H1 (cell line): ENCODE measurements around the gene ACP4. TPM values are rescaled to one million over a fixed set of nuclear protein-coding genes. Genes with fewer than 3 reads are reported as not detected.

Experiments used
- CTCF ChIA-PET: fragments of 300-600 bp; sonication (Branson Sonifier 250); formaldehyde crosslinking; loops from one replicate; lab custom pipeline; 2021; ENCODE audit not compliant: partially characterized antibody; lab: Charles Lee
- POLR2A ChIA-PET: fragments of 300-600 bp; sonication (Branson Sonifier 250); formaldehyde crosslinking; loops from one replicate; lab custom pipeline; 2021; ENCODE audit warnings: inconsistent platforms; ENCODE audit not compliant: partially characterized antibody; lab: Charles Lee
- DNase-seq, 2 experiments: peaks; one replicate each; pipeline versions ENCODE4 v3.0.0 to v3.0.0-alpha.2; 2010 to 2022; ENCODE audit warnings: low spot score in 2 of 2, low read depth in 1 of 2, mixed read lengths in 1 of 2
- FAIRE-seq: peaks from 2 replicates; lab custom pipeline; 2011; peaks lifted over from hg19 to GRCh38; lab: Jason Lieb, UNC
- H2AFZ ChIP-seq: 2 replicates; pipeline ENCODE4 v1.8.1; 2012; ENCODE audit warnings: low read length, inconsistent platforms
- H2AK5ac ChIP-seq: 2 replicates; pipeline ENCODE4 v1.6.1; 2013; ENCODE audit warnings: low read depth, low read length
- H2BK120ac ChIP-seq: replicated peaks from 2 replicates; pipeline ENCODE3; 2013; ENCODE audit warnings: low read depth, low read length, inconsistent platforms
- H2BK12ac ChIP-seq: 2 replicates; pipeline ENCODE4 v1.6.1; 2013; ENCODE audit warnings: low read depth, low read length
- H2BK15ac ChIP-seq: 2 replicates; pipeline ENCODE4 v1.6.1; 2013; ENCODE audit warnings: low read length
- H2BK20ac ChIP-seq: 2 replicates; pipeline ENCODE4 v1.6.1; 2013; ENCODE audit warnings: low read length
- H2BK5ac ChIP-seq: 2 replicates; pipeline ENCODE4 v1.6.1; 2013; ENCODE audit warnings: low read depth, low read length
- H3K14ac ChIP-seq: 2 replicates; pipeline ENCODE4 v1.6.1; 2013; ENCODE audit warnings: inconsistent platforms; ENCODE audit not compliant: insufficient read length
- H3K18ac ChIP-seq: 2 replicates; pipeline ENCODE4 v1.6.1; 2013; ENCODE audit warnings: low read length; ENCODE audit errors: extremely low read depth
- H3K23ac ChIP-seq: 2 replicates; pipeline ENCODE4 v1.6.1; 2013; ENCODE audit warnings: inconsistent platforms; ENCODE audit not compliant: insufficient read length
- H3K23me2 ChIP-seq: 2 replicates; pipeline ENCODE4 v1.6.1; 2013; ENCODE audit warnings: low read depth, low read length
- H3K27ac ChIP-seq: 2 replicates; pipeline ENCODE4 v1.6.1; 2011; ENCODE audit warnings: low read depth, low read length, inconsistent platforms
- H3K27me3 ChIP-seq, 4 experiments: replicated peaks in 1 of 4; 1 replicate in 1 of 4; 2 replicates in 3 of 4; pipeline versions ENCODE4 v1.6.1 to v1.8.1; 2011 to 2013; ENCODE audit warnings: low read length in 3 of 4, mild to moderate bottlenecking in 3 of 4, inconsistent platforms in 2 of 4, mixed read lengths in 2 of 4, moderate library complexity in 1 of 4; ENCODE audit not compliant: control insufficient read depth in 3 of 4, insufficient read depth in 3 of 4; ENCODE audit errors: extremely low read depth in 1 of 4
- H3K36me3 ChIP-seq, 4 experiments: 2 replicates each; pipeline versions ENCODE4 v1.6.1 to v1.8.1; 2011 to 2013; ENCODE audit warnings: mild to moderate bottlenecking in 4 of 4, low read length in 3 of 4, moderate library complexity in 2 of 4, control low read depth in 1 of 4, inconsistent platforms in 1 of 4; ENCODE audit not compliant: insufficient read depth in 4 of 4, control insufficient read depth in 2 of 4
- H3K4ac ChIP-seq: replicated peaks from 2 replicates; pipeline ENCODE3; 2013; ENCODE audit warnings: low read length, low read depth, mixed read lengths, inconsistent platforms; ENCODE audit not compliant: insufficient read length
- H3K4me1 ChIP-seq, 4 experiments: replicated peaks in 1 of 4; 1 replicate in 1 of 4; 2 replicates in 3 of 4; pipeline versions ENCODE4 v1.6.1 to v1.8.1; 2011 to 2013; ENCODE audit warnings: low read length in 3 of 4, inconsistent platforms in 2 of 4, mixed read lengths in 1 of 4; ENCODE audit not compliant: insufficient read depth in 4 of 4, control insufficient read depth in 3 of 4
- H3K4me2 ChIP-seq, 2 experiments: 2 replicates each; pipeline versions ENCODE4 v1.6.1 to v1.8.1; 2011 to 2013; ENCODE audit warnings: low read depth in 2 of 2, low read length in 2 of 2, control low read depth in 1 of 2, inconsistent platforms in 1 of 2, mild to moderate bottlenecking in 1 of 2; ENCODE audit not compliant: insufficient read depth in 1 of 2
- H3K4me3 ChIP-seq, 4 experiments: fragments of 200-600, 300-600 bp in 1 of 4; sonication (generic), shearing (Covaris generic), sonication (Bioruptor Twin) in 1 of 4; 2 replicates each; pipeline versions ENCODE4 v1.5.1 to v1.8.1; 2011 to 2016; ENCODE audit warnings: low read length in 4 of 4, low read depth in 3 of 4, control low read depth in 2 of 4, inconsistent platforms in 2 of 4, mild to moderate bottlenecking in 2 of 4, mixed read lengths in 1 of 4, moderate library complexity in 1 of 4; ENCODE audit not compliant: insufficient read depth in 2 of 4; ENCODE audit errors: extremely low read depth in 1 of 4
- H3K56ac ChIP-seq: replicated peaks from 2 replicates; pipeline ENCODE3; 2013; ENCODE audit warnings: low read depth, mild to moderate bottlenecking, mixed read lengths, low read length, inconsistent platforms; ENCODE audit not compliant: insufficient read length
- H3K79me1 ChIP-seq: 2 replicates; pipeline ENCODE4 v1.6.1; 2013; ENCODE audit warnings: low read depth, low read length, control low read depth
- H3K79me2 ChIP-seq, 2 experiments: 2 replicates each; pipeline versions ENCODE4 v1.6.1 to v1.8.1; 2012 to 2013; ENCODE audit warnings: low read length in 2 of 2, mild to moderate bottlenecking in 2 of 2, inconsistent platforms in 1 of 2; ENCODE audit not compliant: insufficient read depth in 2 of 2, control insufficient read depth in 1 of 2
- H3K9ac ChIP-seq, 4 experiments: replicated peaks in 1 of 4; 1 replicate in 1 of 4; 2 replicates in 3 of 4; pipeline versions ENCODE4 v1.6.1 to v1.8.1; 2011 to 2013; ENCODE audit warnings: low read depth in 3 of 4, low read length in 3 of 4, control low read depth in 2 of 4, mild to moderate bottlenecking in 2 of 4, moderate library complexity in 2 of 4, inconsistent platforms in 1 of 4; ENCODE audit errors: extremely low read depth in 1 of 4
- H3K9me3 ChIP-seq, 2 experiments: 2 replicates each; pipeline versions ENCODE4 v1.6.1 to v1.8.1; 2012 to 2013; ENCODE audit warnings: mild to moderate bottlenecking in 2 of 2, moderate library complexity in 2 of 2, control low read depth in 1 of 2, inconsistent platforms in 1 of 2, low read depth in 1 of 2, low read length in 1 of 2, mixed read lengths in 1 of 2; ENCODE audit not compliant: insufficient read depth in 2 of 2
- H4K20me1 ChIP-seq, 2 experiments: replicated peaks in 1 of 2; 2 replicates each; pipeline versions ENCODE3 to v1.8.1; 2011 to 2013; ENCODE audit warnings: inconsistent platforms in 2 of 2, low read length in 2 of 2, mild to moderate bottlenecking in 1 of 2; ENCODE audit not compliant: insufficient read depth in 2 of 2, control insufficient read depth in 1 of 2
- H4K5ac ChIP-seq: 2 replicates; pipeline ENCODE4 v1.6.1; 2013; ENCODE audit warnings: low read length, low read depth, mixed read lengths, inconsistent platforms; ENCODE audit not compliant: insufficient read length
- H4K8ac ChIP-seq: 2 replicates; pipeline ENCODE4 v1.8.0; 2013; ENCODE audit warnings: mild to moderate bottlenecking, moderate library complexity, low read length, inconsistent platforms; ENCODE audit not compliant: insufficient read depth; ENCODE audit errors: extremely low read depth
- H4K91ac ChIP-seq: replicated peaks from 2 replicates; pipeline ENCODE3; 2013; ENCODE audit warnings: low read length, mixed read lengths, inconsistent platforms; ENCODE audit not compliant: insufficient read length
- CBX5 ChIP-seq: fragments of 300-800, 300-1000 bp; sonication (generic); IDR thresholded peaks from 2 replicates; pipeline ENCODE4 v1.7.1; 2016; ENCODE audit warnings: antibody characterized with exemption, low read length, low read depth
- CEBPB ChIP-seq: IDR thresholded peaks from 2 replicates; pipeline ENCODE4 v1.6.1; 2012; ENCODE audit warnings: low read depth, low read length
- FOSL1 ChIP-seq: IDR thresholded peaks from 2 replicates; pipeline ENCODE4 v1.6.1; 2011; ENCODE audit warnings: mild to moderate bottlenecking, low read depth, low read length, moderate library complexity; ENCODE audit not compliant: insufficient read depth
- HDAC2 ChIP-seq, 2 experiments: fragments of 300-600 bp in 1 of 2; sonication (generic) in 1 of 2; IDR thresholded peaks; 2 replicates each; pipeline ENCODE4 v1.6.1; 2011 to 2012; ENCODE audit warnings: low read depth in 2 of 2, low read length in 2 of 2, mild to moderate bottlenecking in 2 of 2, moderate library complexity in 2 of 2, borderline replicate concordance in 1 of 2, inconsistent platforms in 1 of 2
- HDAC6 ChIP-seq: IDR thresholded peaks from one replicate; pipeline ENCODE4 v1.7.1; 2012; ENCODE audit warnings: low read depth, mild to moderate bottlenecking, inconsistent platforms, low read length, moderate library complexity
- KDM4A ChIP-seq: IDR thresholded peaks from one replicate; pipeline ENCODE4 v1.7.1; 2012; ENCODE audit warnings: low read depth, mild to moderate bottlenecking, moderate library complexity, low read length, inconsistent platforms; ENCODE audit not compliant: severe bottlenecking
- WGBS, 2 experiments: shearing (Covaris generic) in 1 of 2; methylation state at CpG; one replicate each; pipeline versions ENCODE4 v1.1.6 to v1.1.7; 2013 to 2015; ENCODE audit warnings: low lambda C conversion rate in 2 of 2, mixed read lengths in 2 of 2, inconsistent platforms in 1 of 2, low coverage in 1 of 2, missing lambda C conversion rate in 1 of 2; ENCODE audit not compliant: insufficient replicate concordance in 2 of 2, insufficient coverage in 1 of 2, insufficient read length in 1 of 2; ENCODE audit errors: extremely low coverage in 1 of 2, missing lambda C conversion rate in 1 of 2; 5-methylcytosine and 5-hydroxymethylcytosine counted together
- polyA plus RNA-seq, 7 experiments: library from polyadenylated mRNA; depleted of rRNA in 3 of 7; stranded (reverse) in 5 of 7; unstranded in 2 of 7; fragments of >200 nt in 5 of 7; fragments of 200-250 nt in 2 of 7; gene quantifications; 1 replicate in 5 of 7; 2 replicates in 1 of 7; 4 replicates in 1 of 7; pipeline versions ENCODE4 v1.2.1 to v1.2.3, GENCODE V29; 2011 to 2013; ENCODE audit warnings: missing spikeins in 2 of 7, mixed read lengths in 2 of 7
- total RNA-seq: library from RNA; stranded (reverse); fragmentation: NEBNext Ultra II Directional; extraction: Animal tissue kit (Norgen Biotek cat#: 25700); gene quantifications from 2 replicates; pipeline ENCODE4 v1.2.1, GENCODE V29; 2021
- TF ChIP-seq, protein P1 (sequence below): IDR thresholded peaks from 2 replicates; pipeline ENCODE4 v1.6.1; 2012; ENCODE audit warnings: inconsistent platforms
- TF ChIP-seq, protein P2 (sequence below): IDR thresholded peaks from 2 replicates; pipeline ENCODE4 v1.6.1; 2012; ENCODE audit warnings: inconsistent platforms

The ACP4 gene
- total and polyA plus RNA-seq, 2 of the 8 experiments (the other 6 are each of a cell fraction or from before 2014, with no cell fraction given), result not detected

DNA sequence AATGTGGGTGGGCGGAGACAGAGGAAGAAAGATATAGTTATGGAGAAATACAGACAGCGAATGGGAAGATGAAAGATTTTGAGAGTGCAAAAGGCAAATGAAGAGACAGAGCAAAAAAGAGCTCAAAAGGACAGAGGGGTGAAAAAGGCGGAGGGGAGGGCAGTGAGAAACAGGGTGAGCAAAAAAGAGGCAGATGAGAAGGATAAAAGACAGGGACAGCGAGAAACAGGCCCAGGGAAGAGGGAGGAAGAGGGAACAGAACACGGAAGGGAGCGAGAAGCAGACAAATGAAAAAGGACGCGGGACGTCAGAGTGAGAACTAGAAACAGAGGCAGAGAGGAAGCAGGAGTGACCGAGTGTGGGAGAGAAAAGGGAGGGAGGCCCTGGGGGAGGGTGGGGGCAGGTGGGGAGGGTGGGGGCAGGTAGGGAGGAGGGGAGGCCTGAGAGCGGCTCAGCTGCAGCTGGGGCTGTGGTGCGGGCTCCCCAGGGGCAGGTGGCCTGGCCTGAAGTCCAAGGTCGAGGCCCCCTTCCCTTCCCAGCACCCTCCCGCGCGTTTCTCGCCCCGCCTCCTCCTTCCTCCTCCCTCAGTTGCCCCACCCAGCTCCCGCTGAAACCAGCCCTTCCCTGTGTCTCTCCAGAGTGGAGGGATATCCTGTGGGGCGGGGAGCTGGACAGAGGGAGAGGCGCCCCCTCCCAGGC lies 30.5 kb downstream of the ACP4 start:
- ChIA-PET CTCF (interaction anchor here (0.5 to 2.1 kb wide), 4 partner anchors 10 to 101 kb away, joined by 3 to 6 read pairs (median 4); no protein-coding TSS in a partner anchor), POLR2A (interaction anchor here (0.9 to 14.4 kb wide), 5 partner anchors 9 to 74 kb away, joined by 4 to 275 read pairs (median 4); partner anchors contain the start of gene KLK2)
- Histone ChIP-seq H2BK20ac (no peak overlapping the region), H3K9me3 (no peaks in the 10 kb centered on the region), H2BK15ac (peak overlapping the region; percentile 92; the same call in 1 of the 2 replicates), H3K27me3 (peaks cover 9 to 37% (median 32%) of the 10 kb centered on the region in 4 experiments), H3K56ac (peak overlapping the region; percentile 17), H3K27ac (no peak overlapping the region), H3K4me3 (peak overlapping the region; percentile 13 to 52 (median 24); a peak in 4 of 8 replicates), H2AK5ac (no peak overlapping the region), H3K79me1 (no peaks in the 10 kb centered on the region), H2AFZ (peak overlapping the region; percentile 97), H4K20me1 (peaks cover 0 to 2% of the 10 kb centered on the region in 2 experiments), H4K91ac (no peak overlapping the region), H3K14ac (no peak overlapping the region), H4K8ac (no peak overlapping the region), H3K9ac (no peak overlapping the region; a peak in 1 of 7 replicates), H2BK12ac (0 out of 2 replicates have a peak overlapping the region, but pooled peaks have one; percentile 90), H3K4me2 (peak overlapping the region; percentile 76 to 94), H3K36me3 (no peaks in the 10 kb centered on the region), H2BK120ac (no peak overlapping the region), H3K18ac (no peak overlapping the region; the same call in 1 of the 2 replicates), H3K23me2 (peaks cover 17% of the 10 kb centered on the region), H4K5ac (no peak overlapping the region), H3K4ac (no peak overlapping the region), H3K79me2 (no peaks in the 10 kb centered on the region), H2BK5ac (no peak overlapping the region), H3K4me1 (peaks cover 5 to 26% (median 20%) of the 10 kb centered on the region in 4 experiments), H3K23ac (no peak overlapping the region)
- WGBS, 2 experiments, result 10% methylated on average over 12 of the region's 21 CpGs; no CpG with 5 or more reads in 1 of the 2 experiments
- no peak for FAIRE-seq
- peak in 1 of 2 experiments; percentile 74 for DNase-seq
- TF ChIP-seq HDAC2 (IDR thresholded peaks at IDR 0.05; ENCODE audit: borderline replicate concordance in 1 of 2, low read depth in 2 of 2, low read length in 2 of 2) (no peak), HDAC6 (no peak), CEBPB (no peak), FOSL1 (no peak), KDM4A (peak; percentile 22), CBX5 (no peak)
- TF ChIP-seq, protein P1, sequence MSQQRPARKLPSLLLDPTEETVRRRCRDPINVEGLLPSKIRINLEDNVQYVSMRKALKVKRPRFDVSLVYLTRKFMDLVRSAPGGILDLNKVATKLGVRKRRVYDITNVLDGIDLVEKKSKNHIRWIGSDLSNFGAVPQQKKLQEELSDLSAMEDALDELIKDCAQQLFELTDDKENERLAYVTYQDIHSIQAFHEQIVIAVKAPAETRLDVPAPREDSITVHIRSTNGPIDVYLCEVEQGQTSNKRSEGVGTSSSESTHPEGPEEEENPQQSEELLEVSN, result peak; percentile 81
- TF ChIP-seq, protein P2, sequence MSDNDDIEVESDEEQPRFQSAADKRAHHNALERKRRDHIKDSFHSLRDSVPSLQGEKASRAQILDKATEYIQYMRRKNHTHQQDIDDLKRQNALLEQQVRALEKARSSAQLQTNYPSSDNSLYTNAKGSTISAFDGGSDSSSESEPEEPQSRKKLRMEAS, result peak; percentile 54; the same call in 1 of the 2 replicates
